WTC11 (cell line): ENCODE data around the gene SNRPA1.

Source experiments
- FOXJ3 ChIP-seq: sonication (generic); formaldehyde crosslinking; IDR thresholded peaks from 2 replicates; pipeline ENCODE4 v1.9.0; 2021; ENCODE audit warnings: missing genetic modification reagents, mild to moderate bottlenecking, borderline replicate concordance
- KAT7 ChIP-seq: sonication (generic); formaldehyde crosslinking; IDR thresholded peaks from 2 replicates; pipeline ENCODE4 v1.8.1; 2023; ENCODE audit warnings: missing genetic modification reagents, mild to moderate bottlenecking, borderline replicate concordance
- NFE2L1 ChIP-seq: sonication (generic); formaldehyde crosslinking; IDR thresholded peaks from 2 replicates; pipeline ENCODE4 v1.8.1; 2023; ENCODE audit warnings: missing genetic modification reagents
- NR3C1 ChIP-seq: sonication (generic); formaldehyde crosslinking; conservative IDR thresholded peaks from 2 replicates; pipeline ENCODE4 v1.8.1; 2023; ENCODE audit warnings: low read depth, mild to moderate bottlenecking, missing genetic modification reagents
- TP53 ChIP-seq: sonication (generic); formaldehyde crosslinking; IDR thresholded peaks from 2 replicates; pipeline ENCODE4 v1.8.1; 2023; ENCODE audit warnings: mild to moderate bottlenecking, missing genetic modification reagents
- ZNF138 ChIP-seq: sonication (generic); formaldehyde crosslinking; conservative IDR thresholded peaks from 2 replicates; pipeline ENCODE4 v1.8.1; 2022; ENCODE audit warnings: mild to moderate bottlenecking, moderate library complexity, missing genetic modification reagents
- TF ChIP-seq, protein P1 (sequence below): sonication (generic); formaldehyde crosslinking; IDR thresholded peaks from 2 replicates; pipeline ENCODE4 v1.8.1; 2023; ENCODE audit warnings: mild to moderate bottlenecking, missing genetic modification reagents, borderline replicate concordance
- TF ChIP-seq, protein P2 (sequence below): fragments of 200-600 bp; IDR thresholded peaks from 2 replicates; pipeline ENCODE4 v1.8.0; 2022; ENCODE audit warnings: antibody characterized with exemption
- TF ChIP-seq, protein P3 (sequence below): sonication (generic); formaldehyde crosslinking; IDR thresholded peaks from 2 replicates; pipeline ENCODE4 v1.8.1; 2023; ENCODE audit warnings: mild to moderate bottlenecking, moderate library complexity, missing genetic modification reagents
- TF ChIP-seq, protein P4 (sequence below): sonication (generic); formaldehyde crosslinking; IDR thresholded peaks from 2 replicates; pipeline ENCODE4 v1.8.1; 2023; ENCODE audit warnings: mild to moderate bottlenecking, missing genetic modification reagents
- TF ChIP-seq, protein P5 (sequence below): sonication (generic); formaldehyde crosslinking; IDR thresholded peaks from 2 replicates; pipeline ENCODE4 v1.8.0; 2022; ENCODE audit warnings: mild to moderate bottlenecking, missing genetic modification reagents

DNA sequence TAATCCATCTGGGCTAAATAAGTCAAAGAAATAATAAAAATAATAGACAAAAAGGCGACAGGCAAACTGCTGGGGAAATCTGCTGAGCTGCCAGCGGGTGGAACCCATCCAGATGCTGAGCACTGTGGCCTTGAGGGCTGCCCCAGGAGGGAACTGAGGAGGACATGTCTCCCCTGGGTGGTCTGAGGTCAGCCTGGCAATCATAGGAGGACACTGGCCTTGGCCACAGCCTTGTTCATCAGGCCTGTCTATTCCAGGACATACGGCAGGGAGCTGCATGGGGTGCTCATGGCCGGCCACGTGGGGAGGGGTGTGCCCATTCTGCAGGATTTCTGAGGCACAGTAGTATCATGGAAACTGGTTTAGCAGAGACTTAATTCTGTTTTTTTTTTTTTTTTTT lies 21.5 kb upstream of the SNRPA1 start:
- TF ChIP-seq, protein P1, sequence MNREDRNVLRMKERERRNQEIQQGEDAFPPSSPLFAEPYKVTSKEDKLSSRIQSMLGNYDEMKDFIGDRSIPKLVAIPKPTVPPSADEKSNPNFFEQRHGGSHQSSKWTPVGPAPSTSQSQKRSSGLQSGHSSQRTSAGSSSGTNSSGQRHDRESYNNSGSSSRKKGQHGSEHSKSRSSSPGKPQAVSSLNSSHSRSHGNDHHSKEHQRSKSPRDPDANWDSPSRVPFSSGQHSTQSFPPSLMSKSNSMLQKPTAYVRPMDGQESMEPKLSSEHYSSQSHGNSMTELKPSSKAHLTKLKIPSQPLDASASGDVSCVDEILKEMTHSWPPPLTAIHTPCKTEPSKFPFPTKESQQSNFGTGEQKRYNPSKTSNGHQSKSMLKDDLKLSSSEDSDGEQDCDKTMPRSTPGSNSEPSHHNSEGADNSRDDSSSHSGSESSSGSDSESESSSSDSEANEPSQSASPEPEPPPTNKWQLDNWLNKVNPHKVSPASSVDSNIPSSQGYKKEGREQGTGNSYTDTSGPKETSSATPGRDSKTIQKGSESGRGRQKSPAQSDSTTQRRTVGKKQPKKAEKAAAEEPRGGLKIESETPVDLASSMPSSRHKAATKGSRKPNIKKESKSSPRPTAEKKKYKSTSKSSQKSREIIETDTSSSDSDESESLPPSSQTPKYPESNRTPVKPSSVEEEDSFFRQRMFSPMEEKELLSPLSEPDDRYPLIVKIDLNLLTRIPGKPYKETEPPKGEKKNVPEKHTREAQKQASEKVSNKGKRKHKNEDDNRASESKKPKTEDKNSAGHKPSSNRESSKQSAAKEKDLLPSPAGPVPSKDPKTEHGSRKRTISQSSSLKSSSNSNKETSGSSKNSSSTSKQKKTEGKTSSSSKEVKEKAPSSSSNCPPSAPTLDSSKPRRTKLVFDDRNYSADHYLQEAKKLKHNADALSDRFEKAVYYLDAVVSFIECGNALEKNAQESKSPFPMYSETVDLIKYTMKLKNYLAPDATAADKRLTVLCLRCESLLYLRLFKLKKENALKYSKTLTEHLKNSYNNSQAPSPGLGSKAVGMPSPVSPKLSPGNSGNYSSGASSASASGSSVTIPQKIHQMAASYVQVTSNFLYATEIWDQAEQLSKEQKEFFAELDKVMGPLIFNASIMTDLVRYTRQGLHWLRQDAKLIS (CRISPR knock-in tag), result no peak
- TF ChIP-seq, protein P2, sequence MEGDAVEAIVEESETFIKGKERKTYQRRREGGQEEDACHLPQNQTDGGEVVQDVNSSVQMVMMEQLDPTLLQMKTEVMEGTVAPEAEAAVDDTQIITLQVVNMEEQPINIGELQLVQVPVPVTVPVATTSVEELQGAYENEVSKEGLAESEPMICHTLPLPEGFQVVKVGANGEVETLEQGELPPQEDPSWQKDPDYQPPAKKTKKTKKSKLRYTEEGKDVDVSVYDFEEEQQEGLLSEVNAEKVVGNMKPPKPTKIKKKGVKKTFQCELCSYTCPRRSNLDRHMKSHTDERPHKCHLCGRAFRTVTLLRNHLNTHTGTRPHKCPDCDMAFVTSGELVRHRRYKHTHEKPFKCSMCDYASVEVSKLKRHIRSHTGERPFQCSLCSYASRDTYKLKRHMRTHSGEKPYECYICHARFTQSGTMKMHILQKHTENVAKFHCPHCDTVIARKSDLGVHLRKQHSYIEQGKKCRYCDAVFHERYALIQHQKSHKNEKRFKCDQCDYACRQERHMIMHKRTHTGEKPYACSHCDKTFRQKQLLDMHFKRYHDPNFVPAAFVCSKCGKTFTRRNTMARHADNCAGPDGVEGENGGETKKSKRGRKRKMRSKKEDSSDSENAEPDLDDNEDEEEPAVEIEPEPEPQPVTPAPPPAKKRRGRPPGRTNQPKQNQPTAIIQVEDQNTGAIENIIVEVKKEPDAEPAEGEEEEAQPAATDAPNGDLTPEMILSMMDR, result no peak
- TF ChIP-seq TP53 (CRISPR knock-in tag), result no peak
- TF ChIP-seq NR3C1 (CRISPR knock-in tag), result no peak
- TF ChIP-seq, protein P3, sequence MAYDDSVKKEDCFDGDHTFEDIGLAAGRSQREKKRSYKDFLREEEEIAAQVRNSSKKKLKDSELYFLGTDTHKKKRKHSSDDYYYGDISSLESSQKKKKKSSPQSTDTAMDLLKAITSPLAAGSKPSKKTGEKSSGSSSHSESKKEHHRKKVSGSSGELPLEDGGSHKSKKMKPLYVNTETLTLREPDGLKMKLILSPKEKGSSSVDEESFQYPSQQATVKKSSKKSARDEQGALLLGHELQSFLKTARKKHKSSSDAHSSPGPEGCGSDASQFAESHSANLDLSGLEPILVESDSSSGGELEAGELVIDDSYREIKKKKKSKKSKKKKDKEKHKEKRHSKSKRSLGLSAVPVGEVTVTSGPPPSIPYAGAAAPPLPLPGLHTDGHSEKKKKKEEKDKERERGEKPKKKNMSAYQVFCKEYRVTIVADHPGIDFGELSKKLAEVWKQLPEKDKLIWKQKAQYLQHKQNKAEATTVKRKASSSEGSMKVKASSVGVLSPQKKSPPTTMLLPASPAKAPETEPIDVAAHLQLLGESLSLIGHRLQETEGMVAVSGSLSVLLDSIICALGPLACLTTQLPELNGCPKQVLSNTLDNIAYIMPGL, result no peak
- TF ChIP-seq FOXJ3 (CRISPR knock-in tag), result no peak
- TF ChIP-seq, protein P4, sequence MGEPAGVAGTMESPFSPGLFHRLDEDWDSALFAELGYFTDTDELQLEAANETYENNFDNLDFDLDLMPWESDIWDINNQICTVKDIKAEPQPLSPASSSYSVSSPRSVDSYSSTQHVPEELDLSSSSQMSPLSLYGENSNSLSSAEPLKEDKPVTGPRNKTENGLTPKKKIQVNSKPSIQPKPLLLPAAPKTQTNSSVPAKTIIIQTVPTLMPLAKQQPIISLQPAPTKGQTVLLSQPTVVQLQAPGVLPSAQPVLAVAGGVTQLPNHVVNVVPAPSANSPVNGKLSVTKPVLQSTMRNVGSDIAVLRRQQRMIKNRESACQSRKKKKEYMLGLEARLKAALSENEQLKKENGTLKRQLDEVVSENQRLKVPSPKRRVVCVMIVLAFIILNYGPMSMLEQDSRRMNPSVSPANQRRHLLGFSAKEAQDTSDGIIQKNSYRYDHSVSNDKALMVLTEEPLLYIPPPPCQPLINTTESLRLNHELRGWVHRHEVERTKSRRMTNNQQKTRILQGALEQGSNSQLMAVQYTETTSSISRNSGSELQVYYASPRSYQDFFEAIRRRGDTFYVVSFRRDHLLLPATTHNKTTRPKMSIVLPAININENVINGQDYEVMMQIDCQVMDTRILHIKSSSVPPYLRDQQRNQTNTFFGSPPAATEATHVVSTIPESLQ (CRISPR knock-in tag), result no peak
- TF ChIP-seq, protein P5, sequence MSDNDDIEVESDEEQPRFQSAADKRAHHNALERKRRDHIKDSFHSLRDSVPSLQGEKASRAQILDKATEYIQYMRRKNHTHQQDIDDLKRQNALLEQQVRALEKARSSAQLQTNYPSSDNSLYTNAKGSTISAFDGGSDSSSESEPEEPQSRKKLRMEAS (CRISPR knock-in tag), result no peak
- TF ChIP-seq KAT7 (CRISPR knock-in tag), result no peak
- TF ChIP-seq NFE2L1 (CRISPR knock-in tag), result no peak
- TF ChIP-seq ZNF138 (CRISPR knock-in tag), result no peak
